ENCODE data around the gene VCP.

VCP gene

GRCh38 chr9:35057271-35057620, 15.2 kb downstream of the VCP start:
- Mint-ChIP-seq H3K36me3 (ENCODE audit: low read depth) (peaks cover 72% of the 10 kb centered on the region), H3K4me1 (ENCODE audit: low read depth) (peaks cover 2% of the 10 kb centered on the region), H3K4me3 (no peak overlapping the region), H3K27ac (peak overlapping the region; percentile 26), H3K9me3 (no peaks in the 10 kb centered on the region), H3K27me3 (ENCODE audit: low read depth) (no peaks in the 10 kb centered on the region)

- H3K36me3 Mint-ChIP-seq (ENCODE audit: low read depth) = peaks cover 68% of the 10 kb centered on the region
Observed at GRCh38 chr9:35056571-35057270, 15.7 kb downstream of the VCP start.

GRCh38 chr9:35054871-35055644, 17.4 kb downstream of the VCP start:
- Mint-ChIP-seq H3K27me3 (ENCODE audit: low read depth) (no peaks in the 10 kb centered on the region), H3K27ac (no peak overlapping the region), H3K36me3 (ENCODE audit: low read depth) (peaks cover 56% of the 10 kb centered on the region), H3K4me3 (no peak overlapping the region), H3K4me1 (ENCODE audit: low read depth) (peaks cover 5% of the 10 kb centered on the region), H3K9me3 (no peaks in the 10 kb centered on the region)

More at GRCh38 chr9:35056571-35057270, 15.7 kb downstream of the VCP start:
- Mint-ChIP-seq H3K27me3 (ENCODE audit: low read depth) (no peaks in the 10 kb centered on the region), H3K9me3 (no peaks in the 10 kb centered on the region), H3K4me3 (no peak overlapping the region), H3K4me1 (ENCODE audit: low read depth) (peaks cover 2% of the 10 kb centered on the region), H3K27ac (peak overlapping the region; percentile 45)

GRCh38 chr9:35054185-35054835, 18.1 kb downstream of the VCP start:
- H3K4me1 Mint-ChIP-seq (ENCODE audit: low read depth) = peaks cover 5% of the 10 kb centered on the region
- H3K27me3 Mint-ChIP-seq (ENCODE audit: low read depth) = no peaks in the 10 kb centered on the region
- H3K9me3 Mint-ChIP-seq = no peaks in the 10 kb centered on the region
- peak overlapping the region; percentile 53 for H3K27ac Mint-ChIP-seq
- H3K4me3 Mint-ChIP-seq = no peak overlapping the region
- H3K36me3 Mint-ChIP-seq (ENCODE audit: low read depth) = peaks cover 49% of the 10 kb centered on the region

GRCh38 chr9:35051069-35051967, 21.1 kb downstream of the VCP start:
- H3K27me3 Mint-ChIP-seq (ENCODE audit: low read depth) = no peaks in the 10 kb centered on the region
- H3K4me1 Mint-ChIP-seq (ENCODE audit: low read depth) = peaks cover 5% of the 10 kb centered on the region
- no peaks in the 10 kb centered on the region for H3K9me3 Mint-ChIP-seq
- H3K4me3 Mint-ChIP-seq = no peak overlapping the region
- peak overlapping the region; percentile 7 for H3K27ac Mint-ChIP-seq
- peaks cover 32% of the 10 kb centered on the region for H3K36me3 Mint-ChIP-seq (ENCODE audit: low read depth)

GRCh38 chr9:35048511-35048910, 23.9 kb downstream of the VCP start:
- Mint-ChIP-seq H3K9me3 (no peaks in the 10 kb centered on the region), H3K27ac (no peak overlapping the region), H3K36me3 (ENCODE audit: low read depth) (peaks cover 21% of the 10 kb centered on the region), H3K4me1 (ENCODE audit: low read depth) (peaks cover 4% of the 10 kb centered on the region), H3K27me3 (ENCODE audit: low read depth) (no peaks in the 10 kb centered on the region), H3K4me3 (no peak overlapping the region)

GRCh38 chr9:35044071-35044470, 28.4 kb downstream of the VCP start:
- H3K9me3 Mint-ChIP-seq = no peaks in the 10 kb centered on the region
- H3K4me3 Mint-ChIP-seq = no peak overlapping the region
- H3K27me3 Mint-ChIP-seq (ENCODE audit: low read depth) = no peaks in the 10 kb centered on the region
- H3K4me1 Mint-ChIP-seq (ENCODE audit: low read depth) = no peaks in the 10 kb centered on the region
- H3K36me3 Mint-ChIP-seq (ENCODE audit: low read depth) = peaks cover 13% of the 10 kb centered on the region
- H3K27ac Mint-ChIP-seq = no peak overlapping the region

GRCh38 chr9:35042891-35043545, 29.4 kb downstream of the VCP start:
- Mint-ChIP-seq H3K27ac (no peak overlapping the region), H3K4me3 (no peak overlapping the region)

GRCh38 chr9:35042081-35042604, 30.3 kb downstream of the VCP start:
- Mint-ChIP-seq H3K4me3 (no peak overlapping the region), H3K4me1 (ENCODE audit: low read depth) (no peaks in the 10 kb centered on the region), H3K27ac (no peak overlapping the region), H3K9me3 (no peaks in the 10 kb centered on the region), H3K27me3 (ENCODE audit: low read depth) (no peaks in the 10 kb centered on the region), H3K36me3 (ENCODE audit: low read depth) (peaks cover 10% of the 10 kb centered on the region)

More at GRCh38 chr9:35042891-35043545, 29.4 kb downstream of the VCP start:
- Mint-ChIP-seq H3K4me1 (ENCODE audit: low read depth) (no peaks in the 10 kb centered on the region), H3K36me3 (ENCODE audit: low read depth) (peaks cover 10% of the 10 kb centered on the region), H3K27me3 (ENCODE audit: low read depth) (no peaks in the 10 kb centered on the region), H3K9me3 (no peaks in the 10 kb centered on the region)

- Mint-ChIP-seq H3K36me3 (ENCODE audit: low read depth) (peaks cover 8% of the 10 kb centered on the region), H3K27ac (peak overlapping the region; percentile 71), H3K4me1 (ENCODE audit: low read depth) (peaks cover 8% of the 10 kb centered on the region), H3K9me3 (no peaks in the 10 kb centered on the region), H3K4me3 (peak overlapping the region; percentile 67), H3K27me3 (ENCODE audit: low read depth) (no peaks in the 10 kb centered on the region)
Observed at GRCh38 chr9:35035851-35036701, 36.3 kb downstream of the VCP start.

- peaks cover 10% of the 10 kb centered on the region for H3K4me1 Mint-ChIP-seq (ENCODE audit: low read depth)
- peaks cover 9% of the 10 kb centered on the region for H3K36me3 Mint-ChIP-seq (ENCODE audit: low read depth)
- no peak overlapping the region for H3K27ac Mint-ChIP-seq
- H3K4me3 Mint-ChIP-seq = no peak overlapping the region
- no peaks in the 10 kb centered on the region for H3K27me3 Mint-ChIP-seq (ENCODE audit: low read depth)
- H3K9me3 Mint-ChIP-seq = no peaks in the 10 kb centered on the region
Observed at GRCh38 chr9:35033101-35033500, 39.3 kb downstream of the VCP start.

- Mint-ChIP-seq H3K27me3 (ENCODE audit: low read depth) (no peaks in the 10 kb centered on the region), H3K9me3 (no peaks in the 10 kb centered on the region), H3K36me3 (ENCODE audit: low read depth) (peaks cover 6% of the 10 kb centered on the region), H3K4me3 (no peak overlapping the region), H3K27ac (no peak overlapping the region), H3K4me1 (ENCODE audit: low read depth) (peaks cover 7% of the 10 kb centered on the region)
Observed at GRCh38 chr9:35029852-35030251, 42.6 kb downstream of the VCP start.

- H3K9me3 Mint-ChIP-seq = no peaks in the 10 kb centered on the region
- H3K36me3 Mint-ChIP-seq (ENCODE audit: low read depth) = peaks cover 6% of the 10 kb centered on the region
- H3K27ac Mint-ChIP-seq = no peak overlapping the region
- H3K27me3 Mint-ChIP-seq (ENCODE audit: low read depth) = no peaks in the 10 kb centered on the region
- H3K4me3 Mint-ChIP-seq = no peak overlapping the region
- peaks cover 7% of the 10 kb centered on the region for H3K4me1 Mint-ChIP-seq (ENCODE audit: low read depth)
Observed at GRCh38 chr9:35029241-35029640, 43.2 kb downstream of the VCP start.
